ENCODE results near the gene VPS37B.

Gene VPS37B

DNA sequence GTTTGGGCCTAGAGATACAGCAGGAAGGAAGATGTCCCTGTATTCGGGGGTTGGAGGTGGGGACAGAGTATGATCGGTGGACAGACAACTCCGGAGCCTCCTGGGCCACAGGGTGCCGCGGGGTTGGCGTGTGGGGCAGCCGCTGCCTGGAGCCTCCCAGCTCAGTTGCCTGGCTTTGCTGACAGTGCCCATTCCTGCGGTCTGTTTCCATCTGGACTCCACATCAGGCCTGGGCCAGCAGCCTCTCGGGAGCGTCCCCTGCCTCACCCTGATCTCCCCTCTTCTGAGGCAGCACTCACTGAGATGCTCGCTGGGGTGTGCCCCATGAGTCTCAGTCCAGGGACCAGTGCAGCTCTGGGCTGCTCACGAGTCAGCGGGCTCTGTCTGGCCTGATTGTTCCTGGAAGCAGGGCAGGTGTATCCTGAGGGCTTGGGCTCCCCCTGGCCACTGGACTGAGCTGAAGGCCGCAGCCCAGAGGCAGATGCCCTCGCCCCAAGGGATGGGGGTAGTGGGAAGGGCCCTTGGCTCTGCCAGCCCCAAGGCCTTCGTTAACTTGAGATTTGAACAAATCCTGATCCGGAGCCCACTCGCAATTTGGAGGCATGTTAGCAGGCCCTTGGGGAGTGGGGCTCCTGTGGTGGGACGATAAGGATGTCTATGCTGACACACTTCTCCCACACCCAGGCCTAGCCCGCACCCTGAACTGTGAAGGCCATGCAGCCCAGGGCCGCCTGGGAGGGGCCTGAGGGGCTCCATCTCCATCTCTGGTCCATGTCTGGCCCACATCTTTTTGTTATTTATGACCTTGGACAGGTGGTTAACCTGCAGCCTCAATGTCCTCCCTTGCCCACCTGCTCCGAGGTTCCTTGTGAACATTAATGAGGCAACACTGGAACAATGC, 53.2 kb downstream of the VPS37B start:
- in situ Hi-C loops (cut with MboI; ENCODE audit: low sequenced_read_pairs) = no loop called here

DNA sequence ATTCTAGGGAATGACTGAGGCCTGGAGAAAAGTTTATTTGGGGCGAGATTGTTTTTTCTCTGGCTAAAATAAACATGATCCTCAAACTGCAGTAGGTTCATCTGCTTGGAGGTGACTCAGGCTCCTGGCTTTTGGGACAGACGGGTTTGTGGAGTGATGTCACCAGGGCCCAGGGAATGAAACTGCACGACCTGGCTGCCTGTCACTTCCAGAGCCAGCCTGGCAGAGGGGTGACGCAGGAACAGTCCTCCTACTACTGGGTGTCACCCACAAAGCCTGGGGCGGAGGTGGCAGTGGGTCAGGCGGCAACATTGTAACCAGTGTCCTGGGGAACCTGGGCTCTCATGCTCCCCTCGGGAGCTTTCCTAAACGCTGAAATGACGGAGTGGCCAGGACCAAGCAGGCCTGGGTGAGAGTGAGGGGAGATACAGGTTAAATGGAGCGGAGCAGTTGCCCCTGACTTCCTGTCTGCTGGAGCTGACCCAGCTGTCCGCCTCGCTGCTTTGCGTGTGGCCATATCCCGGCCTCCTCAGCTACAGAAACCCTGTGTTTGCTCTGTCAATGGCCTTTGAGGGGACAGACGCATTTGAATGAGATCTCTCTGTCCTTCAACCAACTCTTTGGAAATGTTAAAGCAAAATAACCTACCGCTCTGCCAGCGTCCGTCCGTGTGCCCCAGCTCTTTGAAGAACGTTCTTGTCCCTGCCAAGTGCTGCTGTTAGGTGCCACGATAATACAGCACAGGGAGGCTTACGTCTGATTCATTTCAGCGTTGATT, 54.2 kb downstream of the VPS37B start:
- in situ Hi-C loops (cut with MboI; ENCODE audit: low sequenced_read_pairs) = no loop called here

DNA sequence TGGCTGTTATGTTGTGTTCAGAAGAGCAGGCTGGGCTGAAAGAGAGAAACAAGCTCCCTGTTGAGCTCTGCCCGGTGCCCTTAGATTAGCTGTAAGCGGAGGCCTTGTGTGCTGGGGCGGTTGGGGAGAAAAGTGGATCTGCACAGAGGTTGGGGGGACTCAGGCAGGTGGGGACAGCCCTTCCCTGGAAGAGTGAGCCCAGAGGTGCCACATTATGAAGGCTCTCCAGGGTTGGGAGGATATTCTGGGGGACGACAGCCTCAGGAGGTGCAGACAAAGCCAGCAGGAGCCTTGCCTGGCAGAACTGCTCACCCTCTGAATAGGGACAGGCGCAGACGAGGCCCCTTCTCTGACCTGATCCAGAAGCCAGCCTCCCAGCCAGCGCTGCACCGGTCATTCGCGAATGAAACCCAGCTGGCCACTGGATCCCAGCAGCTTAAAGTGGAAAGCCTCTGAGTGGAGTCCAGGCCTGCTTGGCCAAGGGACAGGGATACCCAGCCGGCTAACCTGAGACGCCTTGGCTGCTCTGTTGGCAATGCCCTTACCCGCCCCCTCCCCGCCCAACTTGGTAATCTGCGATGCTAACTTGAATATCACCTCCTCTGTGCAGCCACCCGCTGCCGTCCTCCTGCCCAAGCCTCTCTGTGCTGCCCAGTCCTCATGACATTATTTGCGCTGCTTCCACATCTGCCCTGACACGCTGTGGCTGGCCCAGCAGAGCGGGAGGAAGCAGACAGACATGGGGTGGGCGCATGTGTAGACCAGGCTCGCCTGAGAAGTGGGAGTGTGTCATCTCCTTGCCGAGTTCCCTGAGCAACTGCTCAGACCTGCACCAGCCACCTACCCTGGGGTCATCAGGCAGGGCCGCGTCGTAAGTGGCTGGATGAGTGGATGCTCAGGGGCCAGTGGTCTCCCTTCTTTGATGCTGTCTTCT, 55.1 kb downstream of the VPS37B start:
- in situ Hi-C loops (cut with MboI; ENCODE audit: low sequenced_read_pairs) = no loop called here

DNA sequence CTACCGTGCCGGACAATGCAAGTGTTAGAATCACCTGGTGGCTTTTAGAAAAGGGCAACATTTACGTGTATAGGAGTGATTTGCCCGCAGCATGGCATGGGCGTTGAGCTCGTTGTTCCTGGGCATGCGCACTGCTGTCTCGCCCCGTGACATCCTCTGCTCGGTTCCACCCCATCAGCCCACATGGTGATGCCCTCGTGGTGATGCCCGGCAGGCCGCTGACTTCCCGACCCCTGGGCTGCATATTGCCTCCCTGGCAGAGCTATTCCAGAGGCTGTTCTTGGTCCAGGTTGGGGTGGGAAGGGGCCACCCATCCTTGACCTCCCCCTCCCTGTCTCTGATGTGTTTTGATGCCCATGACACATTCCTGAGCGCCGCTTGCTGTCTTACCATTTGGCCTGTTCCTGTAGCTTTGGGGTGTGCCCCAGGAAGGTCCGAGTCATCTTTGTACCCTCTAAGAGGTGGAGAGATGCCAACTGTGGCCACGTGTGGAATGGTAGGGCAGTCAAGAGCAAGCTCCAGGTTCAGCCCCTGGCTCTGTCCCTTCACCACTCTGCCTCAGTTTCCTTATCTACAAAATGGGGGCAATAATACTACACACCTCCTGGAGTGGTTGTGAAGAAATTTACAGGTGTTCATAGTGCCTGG, 55.9 kb downstream of the VPS37B start:
- in situ Hi-C loops (cut with MboI; ENCODE audit: low sequenced_read_pairs) = no loop called here

DNA sequence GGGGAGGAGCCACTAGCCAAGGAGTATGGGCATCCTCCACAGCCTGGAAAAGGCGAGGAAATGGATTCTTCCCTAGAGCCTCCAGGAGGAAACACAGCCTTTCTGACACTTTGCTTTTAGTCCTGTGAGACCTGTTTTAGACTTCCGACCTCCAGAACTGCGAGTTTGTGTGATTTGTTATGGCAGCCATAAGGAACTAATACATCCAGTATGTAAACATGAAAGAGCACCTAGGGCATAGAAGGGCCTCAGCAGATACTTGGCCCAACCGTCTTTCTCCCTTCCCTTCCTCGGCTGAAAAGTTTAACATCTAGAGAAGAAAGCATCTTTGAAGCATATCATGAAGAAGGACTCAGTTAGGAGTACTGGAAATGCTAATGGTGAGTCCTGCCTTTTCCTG, 57.1 kb downstream of the VPS37B start:
- in situ Hi-C loops (cut with MboI; ENCODE audit: low sequenced_read_pairs) = no loop called here

DNA sequence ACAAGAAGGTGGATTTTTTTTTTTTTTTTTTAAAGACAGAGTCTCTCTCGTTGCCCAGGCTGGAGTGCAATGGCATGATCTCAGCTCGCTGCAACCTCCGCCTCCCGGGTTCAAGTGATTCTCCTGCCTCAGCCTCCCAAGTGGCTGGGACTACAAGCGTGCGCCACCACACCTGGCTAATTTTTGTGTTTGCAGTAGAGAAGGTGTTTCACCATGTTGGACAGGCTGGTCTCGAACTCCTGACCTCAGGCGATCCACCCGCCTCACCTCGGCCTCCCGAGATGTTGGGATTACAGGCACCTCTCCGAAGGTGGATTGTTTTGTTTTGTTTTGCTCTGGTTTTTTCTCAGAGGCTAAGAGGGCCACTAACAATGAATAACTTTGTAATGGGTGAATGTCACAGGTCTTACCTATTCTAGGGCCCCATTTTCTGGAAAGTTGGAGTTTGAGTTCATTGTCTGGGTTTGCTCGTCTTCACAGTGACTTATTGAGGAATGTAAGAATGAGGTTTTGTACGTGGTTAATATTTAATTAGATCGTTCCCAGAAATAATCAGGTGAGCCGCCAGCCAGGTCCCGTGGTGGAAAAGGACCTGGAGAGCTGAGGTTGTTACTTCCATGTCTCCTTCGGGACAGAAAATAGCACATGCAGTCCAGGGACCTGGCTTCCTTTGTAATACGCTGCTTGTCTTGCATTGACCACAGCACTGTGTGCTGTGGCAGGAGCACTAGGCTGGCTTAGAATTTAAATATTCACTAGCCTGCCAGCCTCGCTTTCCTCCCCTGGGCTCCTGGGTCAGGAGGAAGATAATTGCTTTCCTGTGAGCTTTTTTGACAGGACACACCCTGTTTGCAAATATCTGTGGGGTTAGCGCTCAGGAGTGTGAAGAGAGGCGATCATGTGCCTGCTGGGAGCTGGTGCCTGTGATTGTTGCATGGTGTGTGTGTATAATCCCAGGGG, 58.3 kb downstream of the VPS37B start:
- in situ Hi-C loops (cut with MboI; ENCODE audit: low sequenced_read_pairs) = no loop called here

DNA sequence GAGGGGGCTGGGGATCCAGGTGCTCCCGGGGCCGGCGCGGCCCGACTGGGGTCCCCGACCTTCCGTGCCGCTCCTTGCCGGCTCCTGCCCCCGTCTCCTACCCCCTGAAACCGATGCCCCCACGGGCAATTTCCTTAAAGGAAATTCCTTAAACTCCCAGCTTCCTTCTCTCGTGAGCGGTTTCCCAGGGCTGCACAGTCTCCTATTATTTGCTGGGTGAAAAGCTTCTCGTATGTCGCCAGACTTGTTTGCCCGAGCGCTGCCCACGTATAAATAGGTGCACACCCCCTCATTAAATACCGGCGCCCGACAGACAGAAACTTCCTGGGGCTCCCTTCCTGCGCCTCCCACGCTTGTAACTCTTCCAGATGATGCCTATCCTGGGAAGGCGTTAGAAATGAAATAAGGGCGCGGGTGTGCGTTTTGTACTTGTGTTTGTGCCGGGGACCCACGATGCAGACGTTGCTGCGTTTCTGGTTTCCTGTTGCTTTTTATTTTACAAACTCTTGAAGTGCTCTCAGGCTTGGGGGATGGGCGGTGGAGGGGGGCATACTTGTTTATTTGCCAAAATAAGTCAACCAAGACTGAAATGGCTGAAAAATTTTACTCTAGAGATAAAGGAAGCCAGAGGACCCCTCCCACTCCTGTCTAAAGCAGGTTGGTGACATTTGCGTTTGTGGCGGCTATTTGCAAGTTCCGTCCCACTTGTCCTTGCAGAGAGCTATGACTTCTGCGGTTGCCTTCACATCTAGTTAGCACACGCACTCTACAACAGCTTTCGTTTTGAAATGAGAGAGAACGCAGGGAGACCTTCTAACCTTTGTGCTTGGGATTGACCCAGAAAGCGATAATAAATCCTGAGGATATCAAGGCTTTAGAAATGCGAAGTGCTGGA, 59.6 kb downstream of the VPS37B start:
- in situ Hi-C loops (cut with MboI; ENCODE audit: low sequenced_read_pairs) = no loop called here

DNA sequence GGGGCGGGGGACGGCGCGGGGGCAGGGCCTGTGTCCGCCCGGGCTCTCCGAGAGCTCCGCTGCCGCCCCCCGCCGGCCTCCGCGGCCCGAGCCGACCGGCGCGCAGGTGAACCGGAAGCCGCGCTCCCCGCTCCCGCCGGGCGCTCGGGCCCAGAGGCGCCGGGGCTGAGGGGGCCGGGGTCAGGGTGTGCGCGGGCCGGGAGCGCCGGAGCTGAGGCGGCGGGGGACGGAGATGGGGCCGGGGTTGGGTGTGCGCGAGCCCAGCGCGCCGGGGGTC, 60.2 kb downstream of the VPS37B start:
- in situ Hi-C loops (cut with MboI; ENCODE audit: low sequenced_read_pairs) = no loop called here

DNA sequence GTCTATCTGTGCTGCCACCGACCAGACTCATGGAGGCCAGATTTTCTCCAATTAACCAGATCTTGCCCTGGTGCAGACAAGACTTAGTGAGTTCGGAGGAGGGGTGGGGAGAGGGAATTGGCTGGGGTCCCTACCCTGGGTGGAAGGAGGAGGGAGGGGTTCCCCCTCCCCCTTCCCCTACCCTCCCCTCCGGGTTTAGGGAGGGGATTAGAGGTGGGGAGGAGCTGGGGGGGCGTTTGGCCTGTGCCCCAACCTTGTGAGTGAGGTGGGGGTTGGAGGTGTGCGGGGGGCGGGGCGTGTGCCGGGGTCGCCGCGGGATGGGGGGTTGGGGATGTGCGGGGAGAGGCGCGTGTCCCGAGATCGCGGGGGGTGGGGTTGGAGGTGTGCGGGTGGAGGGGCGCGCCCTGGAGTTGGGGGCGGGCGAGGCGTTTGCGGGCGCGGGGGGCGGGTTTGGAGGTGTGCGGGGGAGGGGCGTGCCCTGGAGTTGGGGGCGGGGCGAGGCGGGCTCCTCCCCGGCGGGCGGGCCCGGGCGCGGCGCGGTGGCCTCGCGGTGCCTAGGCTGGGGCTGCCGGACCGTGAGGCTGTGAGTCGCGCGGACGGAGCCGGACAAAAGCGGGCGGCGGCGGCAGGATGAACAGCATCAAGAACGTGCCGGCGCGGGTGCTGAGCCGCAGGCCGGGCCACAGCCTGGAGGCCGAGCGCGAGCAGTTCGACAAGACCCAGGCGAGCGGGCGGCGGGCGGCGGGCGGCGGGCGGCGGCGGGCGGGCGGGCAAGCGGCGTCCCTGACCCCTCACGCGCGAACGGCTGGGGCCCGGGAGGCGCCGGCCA, 60.8 kb downstream of the VPS37B start, which contains the start of gene HIP1R:
TSS of gene HIP1R (plus strand) at position 537 of the 829 bp plus-strand sequence. CDS start at position 631, 94 bp downstream.
- in situ Hi-C loops (cut with MboI; ENCODE audit: low sequenced_read_pairs) = no loop called here

DNA sequence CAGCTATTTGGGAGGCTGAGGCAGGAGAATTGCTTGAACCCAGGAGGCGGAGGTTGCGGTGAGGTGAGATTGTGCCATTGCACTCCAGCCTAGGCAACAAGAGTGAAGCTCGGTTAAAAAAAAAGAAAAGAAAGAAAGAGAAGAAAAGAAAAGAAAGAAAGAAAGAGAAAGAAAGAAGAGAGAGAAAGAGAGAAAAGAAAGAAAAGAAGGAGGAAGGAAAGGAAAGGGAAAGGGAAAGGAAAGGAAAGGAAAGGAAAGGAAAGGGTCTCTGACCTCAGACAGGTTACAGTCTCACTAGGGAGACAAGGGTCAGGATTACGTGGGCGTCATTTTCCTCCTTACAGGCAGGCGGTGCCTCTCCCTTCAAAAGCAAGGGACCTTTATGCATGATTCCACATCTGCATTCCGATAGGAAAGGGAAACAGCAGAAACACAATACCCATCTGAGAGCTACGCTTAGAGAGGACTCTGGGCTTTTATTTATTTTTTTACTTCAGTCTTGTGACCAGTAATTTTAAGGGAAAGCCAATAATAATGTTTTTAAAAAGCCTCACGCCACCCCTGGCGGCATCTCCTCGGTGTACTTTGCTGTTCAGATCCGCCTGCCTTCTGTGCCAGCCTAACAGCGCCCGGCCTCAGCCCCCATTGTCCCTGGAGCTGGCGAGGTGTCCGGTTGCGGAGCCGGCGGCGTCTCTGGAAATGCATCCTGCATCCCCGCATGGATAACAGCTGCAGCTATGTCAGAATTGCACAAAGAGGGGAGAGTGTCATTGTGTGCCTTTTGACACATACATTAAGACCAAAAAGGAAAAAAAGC, 61.6 kb downstream of the VPS37B start:
- in situ Hi-C loops (cut with MboI; ENCODE audit: low sequenced_read_pairs) = no loop called here

DNA sequence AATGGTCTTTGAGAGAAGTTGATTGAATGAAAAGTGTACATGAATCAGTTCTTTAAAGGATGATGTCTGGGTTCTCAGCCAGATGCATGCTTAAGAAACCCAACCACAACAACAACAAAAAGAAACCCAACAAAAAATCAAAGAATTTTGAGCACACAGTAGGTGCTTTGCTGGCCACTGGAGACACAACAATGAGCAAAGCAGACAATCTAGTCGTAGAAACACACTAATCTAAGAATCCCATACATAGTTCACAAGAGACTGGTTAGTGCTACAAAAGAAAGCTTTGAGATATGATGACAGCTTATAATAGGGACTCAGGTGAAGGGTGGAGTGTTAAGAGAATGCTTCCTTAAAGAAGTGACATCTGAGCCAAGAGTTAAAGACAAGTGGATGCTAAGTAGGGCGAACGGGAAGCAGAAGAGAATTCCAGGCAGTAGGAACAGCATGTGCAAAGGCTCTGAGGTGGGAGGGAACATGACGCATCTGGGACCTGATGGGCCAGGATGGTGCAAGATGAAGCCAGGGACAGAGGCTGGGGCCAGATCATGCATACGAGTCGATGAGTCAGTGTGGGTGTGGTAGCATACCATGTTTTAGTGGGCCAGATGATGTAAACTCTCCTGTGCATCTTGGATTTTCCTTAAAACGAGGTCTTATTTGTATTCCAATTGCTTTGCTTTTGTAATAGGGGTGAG, 65.3 kb downstream of the VPS37B start:
- in situ Hi-C loops (cut with MboI; ENCODE audit: low sequenced_read_pairs) = no loop called here

DNA sequence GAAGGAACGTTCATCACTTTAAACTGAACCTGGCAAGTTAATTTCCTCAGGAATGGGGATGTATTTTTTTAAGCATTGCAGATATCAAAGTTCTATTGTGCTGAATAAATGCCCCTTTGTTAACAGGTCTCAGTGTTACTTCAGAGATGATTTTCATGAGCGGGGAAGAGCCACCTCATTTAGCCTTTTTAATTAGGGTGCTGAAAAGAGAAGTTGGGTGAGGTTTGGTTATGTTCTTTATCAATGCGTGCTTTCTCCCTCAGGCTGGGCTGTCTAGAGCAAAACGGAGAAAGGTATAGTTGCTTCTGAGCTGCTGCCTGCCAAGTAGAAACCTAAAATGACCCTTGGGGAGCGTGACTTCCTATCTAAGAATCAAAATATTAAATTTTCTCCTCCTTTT, 68.7 kb downstream of the VPS37B start:
- in situ Hi-C loops (cut with MboI; ENCODE audit: low sequenced_read_pairs) = no loop called here

DNA sequence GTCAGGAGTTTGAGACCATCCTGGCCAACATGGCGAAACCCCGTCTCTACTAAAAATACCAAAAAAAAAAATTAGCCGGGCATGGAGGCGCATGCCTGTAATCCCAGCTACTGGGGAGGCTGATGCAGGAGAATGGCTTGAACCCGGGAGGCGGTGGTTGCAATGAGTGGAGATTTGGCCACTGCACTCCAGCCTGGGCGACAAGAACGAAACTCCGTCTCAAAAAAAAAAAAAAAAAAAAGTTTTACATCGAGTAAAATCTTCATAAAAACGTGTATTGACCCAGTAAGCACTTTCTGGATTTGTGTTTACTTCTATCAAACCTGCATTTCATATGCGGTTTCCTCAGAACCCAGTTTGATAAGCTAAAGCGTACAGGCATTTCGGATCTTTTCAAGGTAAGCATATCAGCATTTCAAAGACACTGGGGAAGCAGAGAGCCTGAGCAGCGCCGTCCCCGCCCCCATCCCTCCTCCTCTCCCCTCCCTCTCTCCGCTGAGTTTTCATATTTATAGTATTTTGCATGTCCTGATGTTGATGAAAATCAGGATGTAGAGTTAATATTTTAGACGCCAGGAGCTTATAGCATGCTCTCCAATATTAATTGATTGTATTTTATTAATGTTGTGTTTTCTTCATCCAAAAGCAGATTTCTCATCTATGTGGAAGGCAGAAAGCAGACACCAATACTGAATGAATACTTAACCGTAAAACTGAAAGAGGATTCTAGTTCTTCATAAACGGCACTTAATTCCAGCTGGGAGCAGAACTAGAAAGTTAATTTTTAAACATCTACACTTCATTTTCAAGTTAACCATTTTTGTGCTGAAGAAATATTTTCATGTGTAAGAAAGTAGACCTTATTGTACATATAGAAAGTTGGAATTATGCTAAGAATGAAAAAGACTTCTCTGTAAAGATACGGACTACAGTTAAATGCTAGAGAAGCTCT, 69.9 kb downstream of the VPS37B start:
- in situ Hi-C loops (cut with MboI; ENCODE audit: low sequenced_read_pairs) = no loop called here

DNA sequence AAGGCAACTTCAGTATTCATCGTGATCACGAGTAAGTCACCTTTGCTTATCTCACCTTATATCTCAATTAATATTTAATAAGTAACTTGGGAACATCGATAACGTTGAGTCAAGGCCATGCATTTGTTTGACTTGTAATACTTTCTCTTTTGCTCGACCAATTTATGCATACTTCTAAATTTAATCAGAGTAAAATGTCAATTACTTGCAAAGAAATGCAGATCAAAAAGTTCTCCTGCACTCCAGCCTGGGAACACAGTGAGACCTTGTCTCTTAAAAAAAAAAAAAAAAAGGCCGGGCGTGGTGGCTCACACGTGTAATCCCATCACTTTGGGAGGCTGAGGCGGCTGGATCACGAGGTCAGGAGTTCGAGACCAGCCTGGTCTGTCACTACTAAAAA, 72.5 kb downstream of the VPS37B start:
- in situ Hi-C loops (cut with MboI; ENCODE audit: low sequenced_read_pairs) = no loop called here

DNA sequence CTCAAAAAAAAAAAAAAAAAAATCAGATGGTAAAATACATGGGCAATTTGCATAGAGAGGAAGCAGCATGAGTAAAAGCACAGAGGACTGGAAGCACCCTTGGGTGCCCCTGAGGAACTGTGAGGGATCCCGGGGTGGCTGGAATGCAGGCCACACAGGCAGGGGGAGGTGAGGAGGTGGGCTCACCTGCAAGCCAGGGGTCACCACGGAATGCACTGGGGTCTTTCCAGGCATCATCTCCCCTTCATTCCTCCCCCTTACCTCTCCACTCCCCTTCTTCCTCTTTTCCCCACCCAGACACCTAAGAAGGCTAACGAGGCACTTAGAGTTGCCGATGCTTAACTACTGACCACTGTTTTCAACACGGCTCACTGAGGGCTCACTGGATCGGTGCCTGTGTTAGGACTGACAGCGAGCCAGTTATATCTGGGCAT, 75.1 kb downstream of the VPS37B start:
- in situ Hi-C loops (cut with MboI; ENCODE audit: low sequenced_read_pairs) = no loop called here

Data from hTERT RPE-1 (cell line).